Kasumi-1 (cell line): Measurements from ENCODE around the gene PRICKLE1.

Experiments
- DNase-seq, 2 experiments: peaks; one replicate each; lab custom pipeline; 2025; lab: John Stamatoyannopoulos, UW

The PRICKLE1 gene

DNA sequence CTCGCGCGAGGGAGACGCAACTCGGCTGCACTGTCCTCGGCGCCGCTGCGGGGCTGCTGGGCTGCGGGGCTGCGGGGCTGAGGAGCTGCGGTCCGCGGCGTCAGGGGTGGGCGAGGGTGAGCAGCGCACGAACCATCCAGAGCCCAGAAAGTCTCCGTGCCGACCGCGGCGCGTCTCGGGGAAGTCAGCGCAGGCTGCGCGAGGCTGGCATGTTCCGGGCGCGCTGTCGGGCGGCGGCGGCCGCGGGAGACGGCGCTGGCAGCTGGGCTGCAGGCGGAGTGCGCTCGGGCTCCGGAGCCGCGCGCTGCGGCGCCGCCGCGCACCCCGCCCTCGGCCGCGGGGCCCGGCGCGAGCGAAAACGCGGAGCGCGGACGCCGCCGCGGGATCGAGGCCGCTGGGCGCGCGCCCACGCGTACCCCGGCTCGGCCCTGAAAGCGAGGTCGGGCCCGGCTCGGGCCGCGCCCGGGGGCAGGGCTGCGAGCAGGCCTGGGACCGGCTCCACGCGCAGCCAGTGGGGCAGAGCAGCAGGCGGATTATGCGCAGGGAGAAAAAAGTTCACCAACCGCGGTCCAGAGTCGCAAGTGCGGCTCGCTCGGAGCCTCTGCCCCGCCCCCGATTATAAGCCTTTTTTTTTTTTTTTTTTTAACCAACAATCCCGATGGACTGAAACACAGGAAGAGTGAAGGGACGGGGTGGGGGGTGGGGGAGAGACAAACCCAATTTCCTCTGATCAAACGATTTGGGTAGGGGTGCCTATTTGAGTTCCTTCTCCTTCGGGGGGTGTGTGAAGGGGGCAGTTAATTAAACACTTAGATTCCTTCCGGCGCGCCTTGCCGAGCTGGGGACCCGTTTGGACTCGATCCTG, at the start of gene PRICKLE1:
TSS of gene PRICKLE1 (minus strand) at position 282 of the 865 bp plus-strand sequence. CDS start 117,230 bp downstream, outside the sequence.
- peak; percentile 27 to 53 for DNase-seq

DNA sequence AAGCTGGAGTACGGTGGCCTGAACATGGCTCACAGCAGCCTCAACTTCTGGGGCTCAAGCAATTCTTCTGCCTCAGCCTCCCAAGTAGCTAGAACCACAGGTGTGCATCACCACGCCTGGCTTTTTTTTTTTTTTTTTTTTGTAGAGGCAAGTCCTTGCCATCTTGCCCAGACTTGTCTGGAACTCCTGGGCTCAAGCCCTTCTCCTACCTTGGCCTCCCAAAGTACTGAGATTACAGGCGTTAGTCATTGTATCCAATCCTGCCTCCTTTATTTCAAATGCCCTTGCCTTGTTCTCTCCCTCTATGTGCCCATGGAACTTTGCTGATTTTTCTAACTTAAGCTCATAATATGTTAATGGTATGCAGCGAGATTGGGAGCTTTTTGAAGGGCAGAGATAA, 49.2 kb upstream of the PRICKLE1 start:
- no peak for DNase-seq

DNA sequence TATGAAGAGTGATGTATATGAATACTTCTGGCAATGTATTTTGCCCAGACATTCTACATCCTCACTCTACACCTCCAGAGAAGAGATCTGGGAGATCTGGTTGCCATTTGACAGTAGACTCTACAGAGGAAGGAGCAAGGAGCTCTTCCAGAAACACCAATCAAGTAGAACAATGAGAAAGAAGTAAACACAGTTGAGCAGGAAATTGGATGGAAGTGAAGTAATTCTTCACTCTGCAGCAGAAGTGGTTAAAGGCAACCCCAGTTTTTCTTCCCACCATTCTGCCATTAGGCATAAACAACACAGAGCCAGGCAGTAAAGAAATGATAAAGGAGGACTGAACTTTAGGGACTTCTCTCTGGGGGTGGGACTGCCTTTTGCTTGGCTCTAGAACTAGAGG, 48.5 kb upstream of the PRICKLE1 start:
- no peak for DNase-seq

DNA sequence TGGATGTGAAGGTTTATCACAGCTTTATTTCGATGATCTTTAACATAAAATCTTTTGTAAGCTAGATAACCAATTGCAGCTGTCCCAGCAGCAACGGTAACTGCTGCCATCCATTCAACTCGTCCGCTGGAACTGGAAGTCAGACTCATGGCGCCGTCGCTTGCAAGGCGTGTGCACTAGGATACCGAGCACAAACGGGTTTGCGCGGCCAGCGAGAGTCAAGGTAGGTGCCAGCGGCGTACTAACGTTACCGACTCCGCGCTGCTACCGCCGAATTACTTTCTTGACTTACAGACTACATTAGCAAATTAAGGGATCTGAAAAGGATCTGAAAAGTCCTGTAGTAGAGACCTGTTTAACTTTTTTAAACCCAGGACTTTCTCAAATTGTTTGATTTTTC, 47.4 kb upstream of the PRICKLE1 start:
- no peak for DNase-seq

DNA sequence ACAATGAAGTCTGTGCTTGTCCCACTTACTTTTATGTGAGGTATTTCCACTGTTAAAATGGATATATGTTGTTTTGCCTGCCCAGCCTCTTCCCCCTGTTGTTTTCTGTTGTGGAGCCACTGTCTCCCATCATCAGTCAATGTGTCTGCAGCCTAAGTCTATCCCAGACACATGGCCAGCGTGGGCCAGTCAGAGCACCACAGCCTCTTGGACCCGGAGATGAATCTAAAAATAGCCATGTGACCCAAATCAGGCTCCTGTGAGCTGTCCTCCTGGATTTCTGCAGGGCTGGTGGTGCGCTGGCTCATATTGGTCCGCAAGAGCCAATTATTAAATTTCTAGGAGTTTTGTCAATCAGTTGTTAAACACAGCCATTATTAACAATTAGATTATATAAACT, 44.0 kb upstream of the PRICKLE1 start:
- no peak for DNase-seq

DNA sequence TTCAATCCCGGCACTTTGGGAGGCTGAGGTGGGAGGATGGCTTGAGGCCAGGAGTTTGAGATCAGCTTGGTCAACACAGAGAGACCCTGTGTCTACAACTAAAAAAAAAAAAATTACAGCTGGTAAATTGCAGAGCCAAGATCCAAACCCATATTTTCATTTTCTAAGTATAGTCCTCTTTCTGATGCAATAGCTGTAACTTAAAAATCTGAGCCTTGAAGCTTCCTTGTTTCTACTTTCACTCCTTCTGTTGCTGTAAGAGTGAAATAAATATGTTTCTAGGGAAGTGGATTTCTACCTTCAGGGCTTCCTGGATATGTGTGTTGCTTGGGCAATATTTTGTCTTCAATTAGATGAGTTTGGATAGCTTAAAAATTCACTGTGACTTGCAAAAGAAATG, 42.0 kb upstream of the PRICKLE1 start:
- peak; percentile 31 to 54 for DNase-seq

DNA sequence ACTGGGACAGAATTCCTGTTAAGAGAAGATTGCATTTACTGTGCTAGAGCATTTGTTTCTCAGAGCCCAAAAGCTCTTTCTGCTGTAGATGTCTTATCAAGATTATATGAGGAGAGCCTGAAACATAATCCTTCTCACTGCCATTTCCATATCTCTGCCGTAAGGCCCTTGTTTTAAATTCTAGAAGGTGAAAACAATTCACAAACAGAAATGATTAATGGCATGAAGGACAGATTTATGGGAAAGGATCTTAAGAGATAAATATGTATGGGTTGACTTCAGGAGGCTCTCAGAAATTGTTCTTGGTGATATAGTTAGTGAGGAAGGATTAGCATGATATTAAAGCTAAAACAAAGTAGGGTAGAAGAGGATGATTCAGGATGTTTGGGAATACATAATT, 40.8 kb upstream of the PRICKLE1 start:
- no peak for DNase-seq

DNA sequence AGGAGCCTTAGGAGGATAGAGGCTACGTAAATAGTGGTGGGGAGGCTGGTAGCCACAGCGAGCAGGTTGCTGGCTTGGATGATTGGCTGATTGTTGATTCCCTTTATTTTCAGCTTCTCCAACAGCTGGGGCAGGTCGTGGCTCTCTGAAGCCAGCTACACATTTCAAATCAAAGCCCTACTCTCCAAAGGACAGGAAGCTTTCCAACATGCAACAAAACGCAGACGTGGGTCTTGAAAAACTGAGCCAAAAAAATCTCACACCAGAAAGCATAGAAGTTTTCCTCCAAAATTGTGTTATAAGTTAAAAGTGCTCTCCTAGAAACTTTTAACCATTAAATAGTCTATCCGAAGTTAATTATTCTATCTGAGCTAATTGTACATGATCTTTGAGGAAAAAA, 37.6 kb upstream of the PRICKLE1 start:
- no peak for DNase-seq

DNA sequence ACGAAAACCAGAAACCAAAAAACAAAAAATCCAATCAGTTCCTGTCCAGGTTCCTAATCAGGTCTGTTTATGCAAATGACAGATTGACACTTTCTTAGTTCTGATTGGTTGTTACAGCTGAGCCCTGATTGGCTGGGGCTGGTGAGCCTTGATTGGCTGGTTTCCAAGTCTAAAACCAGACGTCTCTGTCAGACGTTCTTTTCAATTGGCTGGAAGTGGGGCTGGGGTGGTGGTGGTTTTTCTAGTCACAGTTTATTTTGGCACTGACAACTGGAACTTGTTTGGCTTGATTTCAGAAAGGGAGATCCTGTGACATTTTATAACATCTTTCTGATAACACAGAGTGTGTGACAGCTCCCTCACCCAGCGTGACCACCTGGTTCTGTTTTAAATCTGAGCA, 36.1 kb upstream of the PRICKLE1 start:
- no peak for DNase-seq

DNA sequence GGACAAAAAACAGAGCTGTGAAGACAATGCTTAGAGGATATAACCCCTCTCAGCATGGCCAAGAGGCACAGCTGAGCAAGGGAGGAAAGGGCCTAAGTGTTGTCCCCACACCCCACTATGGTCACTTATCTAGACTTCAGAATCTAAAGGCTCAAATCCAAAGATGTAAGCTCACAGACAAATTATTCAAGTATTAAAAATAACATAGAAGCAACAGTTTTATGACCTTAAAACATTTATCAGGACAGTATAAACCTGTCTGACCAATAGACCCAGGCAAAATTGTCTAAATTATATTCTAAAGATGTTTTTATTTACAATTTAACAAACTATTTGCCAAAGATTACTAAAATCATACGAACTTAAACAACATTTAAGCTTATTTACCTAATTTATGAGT, 28.1 kb upstream of the PRICKLE1 start:
- peak in 1 of 2 experiments; percentile 15 for DNase-seq

DNA sequence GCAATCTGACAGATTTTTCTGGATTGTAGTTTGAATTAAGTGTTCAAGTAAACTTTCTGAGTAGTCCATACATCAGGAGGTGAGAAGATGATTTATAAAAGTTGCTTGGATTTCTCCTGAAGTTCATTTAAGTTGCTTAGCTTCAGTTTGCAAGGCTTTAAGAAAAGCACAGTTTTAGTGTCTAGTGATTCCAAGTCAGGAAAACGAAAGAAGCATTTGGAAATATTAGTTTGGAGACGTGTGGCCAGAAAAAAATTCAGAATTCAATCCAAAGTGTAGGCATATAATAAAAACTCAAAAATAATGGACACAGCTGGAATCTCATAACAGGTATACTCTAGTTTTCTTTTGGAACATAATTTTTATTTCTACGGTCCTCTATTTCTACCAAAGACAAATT, 25.5 kb upstream of the PRICKLE1 start:
- DNase-seq, result no peak

DNA sequence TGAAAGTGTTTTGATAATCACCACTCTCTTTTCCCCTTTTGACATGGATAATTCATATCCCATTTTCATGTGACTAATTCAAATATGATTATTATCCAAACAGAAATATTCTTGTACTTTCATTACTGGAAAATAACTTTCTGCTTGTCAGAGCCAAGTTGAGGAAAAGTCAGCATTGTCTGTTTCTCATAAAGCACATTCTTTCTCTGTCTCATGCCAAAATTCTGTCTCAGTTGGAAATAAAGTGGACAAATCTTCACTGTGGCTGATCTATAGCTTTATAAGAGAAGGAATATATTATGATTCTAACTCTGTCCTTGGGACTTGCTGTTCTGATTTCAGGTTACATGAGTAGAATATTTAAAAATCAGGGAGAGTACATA, 22.7 kb upstream of the PRICKLE1 start:
- no peak for DNase-seq

DNA sequence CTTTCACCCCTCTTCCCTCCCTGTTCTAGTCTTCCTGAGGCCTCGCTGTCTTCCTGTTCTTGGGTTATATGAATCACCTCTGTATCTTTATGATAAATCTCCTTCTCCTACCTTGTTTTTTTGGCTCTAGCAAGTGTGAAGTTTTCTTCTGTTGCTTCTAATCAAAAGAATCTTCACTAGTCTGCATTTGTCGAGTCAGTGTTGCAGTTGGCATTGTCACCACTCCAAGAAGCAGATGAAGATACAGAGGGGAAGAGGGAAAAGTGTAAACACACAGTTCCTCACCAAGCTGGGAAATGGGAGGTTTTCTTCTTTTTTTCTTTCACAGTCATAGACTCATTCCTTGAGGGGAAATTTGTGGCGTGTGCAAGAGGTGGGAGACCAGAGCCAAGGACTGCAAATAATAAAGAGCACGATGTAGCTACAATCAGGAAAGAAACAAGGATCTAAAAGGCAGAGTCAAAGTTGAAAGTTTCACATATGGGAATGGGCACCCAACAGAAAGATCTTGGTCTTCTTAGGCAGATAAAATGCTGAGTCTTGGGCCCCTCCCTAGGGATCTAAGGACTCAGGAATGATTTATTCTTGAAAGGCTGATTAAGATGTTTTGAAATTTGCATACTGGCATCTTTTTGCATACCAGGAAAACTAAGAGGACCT, 22.2 kb upstream of the PRICKLE1 start:
- DNase-seq, result no peak

DNA sequence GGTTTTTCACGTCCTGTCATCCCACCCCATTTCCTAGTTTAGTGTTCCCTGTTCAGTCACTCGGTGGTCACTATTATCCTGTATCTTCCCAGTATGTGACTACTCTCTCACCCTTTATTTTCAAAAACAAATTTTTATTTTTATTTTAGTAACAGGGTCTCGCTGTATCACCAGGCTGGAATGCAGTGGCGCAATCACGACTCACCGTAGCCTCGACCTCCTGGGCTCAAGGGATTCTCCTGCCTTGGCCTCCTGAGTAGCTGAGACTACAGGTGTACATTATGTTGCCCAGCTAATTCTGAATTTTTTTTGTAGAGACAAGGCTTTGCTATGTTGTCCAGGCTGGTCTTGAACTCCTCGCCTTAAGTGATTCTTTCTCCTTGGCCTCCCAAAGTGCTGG, 20.1 kb upstream of the PRICKLE1 start:
- DNase-seq, result no peak

DNA sequence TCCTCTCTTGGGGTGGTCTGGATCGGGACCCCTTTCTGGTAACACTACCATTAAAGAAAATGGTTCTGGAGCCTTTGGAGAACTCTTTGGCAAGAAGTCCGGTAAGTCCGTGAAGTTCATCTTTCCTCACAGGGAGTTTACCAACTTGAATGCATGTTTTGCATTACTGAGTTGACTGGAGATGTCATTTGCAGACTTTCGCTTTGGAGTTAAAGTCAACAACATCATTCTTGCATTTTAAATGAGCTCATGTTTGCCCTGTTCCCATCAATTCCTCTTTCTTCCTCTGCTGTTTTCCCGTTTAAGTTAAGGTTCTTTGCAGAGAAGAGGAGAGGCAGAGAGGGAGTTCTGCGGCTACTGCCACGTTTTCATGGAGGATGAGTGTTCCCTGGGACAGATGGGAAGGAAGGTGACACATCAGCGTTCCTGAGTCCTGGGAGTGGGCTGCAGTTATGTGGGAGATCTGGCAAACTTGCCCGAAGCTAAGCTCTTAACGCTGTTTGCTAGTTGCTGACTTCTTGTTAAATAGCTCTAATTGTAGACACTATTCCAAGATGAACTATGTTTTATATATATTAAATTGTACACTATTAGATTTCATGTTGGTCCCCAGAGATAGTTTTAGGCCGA, 18.8 kb upstream of the PRICKLE1 start:
- no peak for DNase-seq

DNA sequence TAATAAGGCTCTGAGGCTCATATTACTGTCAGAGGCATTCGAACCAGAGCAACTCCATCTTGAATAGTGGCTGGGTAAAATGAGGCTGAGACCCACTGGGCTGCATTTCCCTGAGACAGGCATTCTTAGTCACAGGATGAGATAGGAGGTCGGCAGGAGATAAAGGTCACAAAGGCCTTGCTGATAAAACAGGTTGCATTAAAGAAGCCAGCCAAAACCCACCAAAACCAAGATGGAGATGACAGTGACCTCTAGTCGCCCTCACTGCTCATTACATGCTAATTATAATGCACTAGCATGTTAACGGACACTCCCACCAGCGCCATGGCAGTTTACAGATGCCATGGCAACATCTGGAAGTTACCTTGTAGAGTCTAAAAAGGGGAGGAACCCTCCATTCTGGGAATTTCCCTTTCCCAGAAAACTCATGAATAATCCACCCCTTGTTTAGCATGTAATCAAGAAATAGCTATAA, 18.1 kb upstream of the PRICKLE1 start:
- no peak for DNase-seq

DNA sequence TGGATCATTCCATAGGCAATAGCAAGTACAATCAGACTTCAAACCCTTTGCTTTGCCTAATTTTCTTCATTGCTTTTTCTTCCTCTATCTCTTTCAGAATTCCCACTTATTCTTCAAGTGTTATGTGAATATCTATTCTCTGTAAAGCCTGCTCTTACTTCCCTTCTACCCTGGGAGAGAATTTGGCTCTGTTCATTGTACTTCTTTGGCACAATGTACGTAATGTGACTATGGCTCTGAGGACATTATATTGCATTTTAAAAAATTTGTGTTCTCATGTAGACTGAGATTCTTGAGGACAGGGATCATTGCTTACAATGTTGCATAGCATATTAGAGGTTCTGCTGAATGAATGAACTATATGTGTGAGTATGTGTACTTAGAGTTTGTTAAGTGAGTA, 16.9 kb upstream of the PRICKLE1 start:
- no peak for DNase-seq

DNA sequence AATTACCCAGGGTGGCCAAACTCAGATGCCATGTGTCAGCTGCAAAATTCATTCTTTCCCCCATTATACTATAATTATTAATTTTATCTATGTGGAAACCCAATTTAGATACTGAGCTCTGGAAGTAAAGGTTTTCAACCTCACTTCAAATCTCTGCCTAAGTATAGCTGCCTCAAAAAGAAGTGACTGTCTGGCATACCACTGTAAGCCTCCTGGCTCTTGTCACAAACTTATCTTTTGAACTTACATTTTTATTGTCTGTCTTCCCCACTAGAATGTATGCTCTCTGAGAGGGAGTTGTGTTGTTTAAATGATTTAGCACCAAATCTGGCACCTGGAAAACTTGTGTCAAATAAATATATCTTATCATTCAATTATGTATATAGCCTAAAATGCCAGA, 16.1 kb upstream of the PRICKLE1 start:
- DNase-seq, result no peak

DNA sequence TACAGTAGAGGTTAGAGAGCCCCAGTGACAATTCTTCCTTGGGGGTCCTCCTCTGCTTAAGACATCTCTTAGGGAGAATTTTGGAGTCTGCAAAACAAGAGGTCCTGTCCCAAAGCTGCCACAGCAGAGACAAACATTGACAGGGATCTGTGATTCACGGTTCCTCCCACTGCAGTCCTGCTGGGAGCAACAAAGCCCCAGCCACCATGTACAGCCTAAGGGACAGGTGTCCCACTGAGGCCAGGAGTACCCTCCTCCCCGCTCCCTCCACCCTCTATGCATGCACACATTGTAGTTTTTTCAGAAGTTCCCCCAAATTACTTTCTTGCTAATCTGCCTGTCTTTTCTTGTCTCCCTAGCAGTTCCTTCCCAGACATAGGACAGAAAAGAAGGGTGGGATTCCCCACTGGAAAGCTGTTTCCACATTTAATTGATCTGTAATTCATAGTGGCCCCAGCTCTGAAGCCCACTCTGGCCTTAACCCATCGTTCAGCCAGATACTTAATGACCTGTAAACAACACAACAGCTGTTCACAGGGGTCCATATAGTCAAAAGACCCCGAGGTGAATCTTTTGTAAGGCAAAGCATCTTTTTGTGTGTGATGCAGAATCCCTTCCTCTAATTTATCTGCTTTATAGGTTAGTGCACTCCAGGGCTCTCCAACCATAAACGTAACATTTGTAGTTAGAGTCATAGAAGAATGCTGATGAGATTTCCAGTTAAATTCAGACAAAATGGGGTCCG, 13.9 kb upstream of the PRICKLE1 start:
- no peak for DNase-seq

DNA sequence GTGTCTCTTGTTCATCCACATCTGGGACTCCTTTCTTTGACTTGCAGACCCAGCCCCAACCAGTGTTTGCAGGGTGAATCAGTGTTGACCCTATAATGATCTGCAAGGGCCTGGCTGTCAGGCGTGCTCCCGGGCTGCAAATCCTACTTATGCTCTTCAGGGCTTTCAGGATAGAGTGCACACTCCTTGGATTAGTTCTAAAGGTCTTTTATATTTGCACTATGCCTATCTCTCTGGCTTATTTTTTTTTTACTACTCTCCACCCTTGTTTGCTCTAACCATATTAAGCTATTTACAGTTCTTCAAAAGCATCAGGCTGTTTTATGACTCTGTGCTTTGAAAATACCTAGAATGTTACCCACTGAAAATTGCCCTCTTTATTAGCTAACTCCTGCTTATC, 4.3 kb upstream of the PRICKLE1 start:
- no peak for DNase-seq

DNA sequence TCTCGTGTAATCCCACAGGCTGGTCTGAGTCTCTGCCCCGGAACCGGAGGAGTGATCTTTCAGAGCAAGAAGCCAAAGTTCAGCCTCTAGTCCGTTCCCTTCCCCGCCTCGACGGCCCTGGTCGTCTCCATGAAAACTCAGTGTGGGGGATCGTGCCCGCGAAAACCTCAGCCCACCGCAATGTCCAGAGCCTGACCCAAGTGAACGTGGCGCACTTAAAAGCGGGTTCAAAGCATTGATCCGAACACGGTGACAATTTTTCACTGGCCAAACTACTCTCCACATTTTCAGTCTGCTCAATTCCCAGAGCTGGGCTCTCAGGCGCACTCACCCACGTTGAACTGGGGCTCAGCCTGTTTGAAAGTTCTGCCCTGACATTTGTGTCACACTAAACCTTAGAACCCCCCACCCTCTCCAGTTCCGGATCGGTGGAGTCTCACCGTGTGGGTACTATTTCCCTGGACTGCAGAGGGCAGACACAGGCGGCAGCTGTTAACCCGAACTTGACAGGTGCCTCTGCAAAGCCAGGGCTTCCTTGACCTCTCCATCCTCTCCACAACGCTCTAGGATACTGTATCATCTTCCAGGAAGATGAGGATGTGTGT, 886 bp upstream of the PRICKLE1 start:
- DNase-seq, result peak; percentile 35 to 53
